Liver (tissue), 3 donors: ENCODE data around the gene COG7.

Experiments
- EGR1 ChIP-seq, 2 donors: IDR thresholded peaks; 2 replicates each; pipeline ENCODE4 v1.6.1; 2016 to 2018; ENCODE audit warnings: antibody characterized with exemption in 2 of 2, low read depth in 2 of 2
- YY1 ChIP-seq: IDR thresholded peaks from 2 replicates; pipeline ENCODE4 v1.6.1; 2016; ENCODE audit warnings: antibody characterized with exemption, mild to moderate bottlenecking
- TF ChIP-seq, protein P1 (sequence below): fragments of 150-350 bp; IDR thresholded peaks from 2 replicates; pipeline ENCODE4 v1.5.1; 2017; ENCODE audit warnings: improper control_type of control experiment, low read depth, low read length; ENCODE audit not compliant: missing input control
- donor health status: healthy.
- donor health status: healthy.

DNA sequence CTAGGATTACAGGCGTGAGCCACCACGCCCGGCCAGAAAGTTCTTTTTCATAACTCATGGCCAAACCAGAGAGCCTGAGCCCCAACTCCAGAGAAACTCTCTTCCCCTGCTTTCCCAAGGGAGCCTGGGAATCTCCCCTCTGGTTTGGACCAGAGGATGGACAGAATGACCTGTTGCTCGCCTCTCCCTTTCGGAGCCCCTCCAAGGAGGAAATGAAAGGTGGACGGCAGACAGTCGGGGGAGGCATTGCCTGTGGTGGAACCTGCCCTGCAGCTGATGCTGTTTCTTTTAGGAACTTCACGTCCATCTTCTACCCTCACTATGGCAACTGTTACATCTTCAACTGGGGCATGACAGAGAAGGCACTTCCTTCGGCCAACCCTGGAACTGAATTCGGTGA is 85.4 kb downstream of the COG7 start:
- TF ChIP-seq EGR1 (IDR thresholded peaks at IDR 0.05; ENCODE audit: low read depth in 2 of 2) (no peak), YY1 (no peak)
- TF ChIP-seq, protein P1, sequence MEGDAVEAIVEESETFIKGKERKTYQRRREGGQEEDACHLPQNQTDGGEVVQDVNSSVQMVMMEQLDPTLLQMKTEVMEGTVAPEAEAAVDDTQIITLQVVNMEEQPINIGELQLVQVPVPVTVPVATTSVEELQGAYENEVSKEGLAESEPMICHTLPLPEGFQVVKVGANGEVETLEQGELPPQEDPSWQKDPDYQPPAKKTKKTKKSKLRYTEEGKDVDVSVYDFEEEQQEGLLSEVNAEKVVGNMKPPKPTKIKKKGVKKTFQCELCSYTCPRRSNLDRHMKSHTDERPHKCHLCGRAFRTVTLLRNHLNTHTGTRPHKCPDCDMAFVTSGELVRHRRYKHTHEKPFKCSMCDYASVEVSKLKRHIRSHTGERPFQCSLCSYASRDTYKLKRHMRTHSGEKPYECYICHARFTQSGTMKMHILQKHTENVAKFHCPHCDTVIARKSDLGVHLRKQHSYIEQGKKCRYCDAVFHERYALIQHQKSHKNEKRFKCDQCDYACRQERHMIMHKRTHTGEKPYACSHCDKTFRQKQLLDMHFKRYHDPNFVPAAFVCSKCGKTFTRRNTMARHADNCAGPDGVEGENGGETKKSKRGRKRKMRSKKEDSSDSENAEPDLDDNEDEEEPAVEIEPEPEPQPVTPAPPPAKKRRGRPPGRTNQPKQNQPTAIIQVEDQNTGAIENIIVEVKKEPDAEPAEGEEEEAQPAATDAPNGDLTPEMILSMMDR = no peak
